T-helper 22 cell (primary cell): ENCODE results near the gene HNRNPR.
A peak's percentile ranks its signal among the peaks of the same experiment; 100 is the strongest.

Experiments
- DNase-seq: peaks from one replicate; pipeline ENCODE4 v3.0.0-alpha.2; 2020; ENCODE audit warnings: low read depth

HNRNPR gene

DNA sequence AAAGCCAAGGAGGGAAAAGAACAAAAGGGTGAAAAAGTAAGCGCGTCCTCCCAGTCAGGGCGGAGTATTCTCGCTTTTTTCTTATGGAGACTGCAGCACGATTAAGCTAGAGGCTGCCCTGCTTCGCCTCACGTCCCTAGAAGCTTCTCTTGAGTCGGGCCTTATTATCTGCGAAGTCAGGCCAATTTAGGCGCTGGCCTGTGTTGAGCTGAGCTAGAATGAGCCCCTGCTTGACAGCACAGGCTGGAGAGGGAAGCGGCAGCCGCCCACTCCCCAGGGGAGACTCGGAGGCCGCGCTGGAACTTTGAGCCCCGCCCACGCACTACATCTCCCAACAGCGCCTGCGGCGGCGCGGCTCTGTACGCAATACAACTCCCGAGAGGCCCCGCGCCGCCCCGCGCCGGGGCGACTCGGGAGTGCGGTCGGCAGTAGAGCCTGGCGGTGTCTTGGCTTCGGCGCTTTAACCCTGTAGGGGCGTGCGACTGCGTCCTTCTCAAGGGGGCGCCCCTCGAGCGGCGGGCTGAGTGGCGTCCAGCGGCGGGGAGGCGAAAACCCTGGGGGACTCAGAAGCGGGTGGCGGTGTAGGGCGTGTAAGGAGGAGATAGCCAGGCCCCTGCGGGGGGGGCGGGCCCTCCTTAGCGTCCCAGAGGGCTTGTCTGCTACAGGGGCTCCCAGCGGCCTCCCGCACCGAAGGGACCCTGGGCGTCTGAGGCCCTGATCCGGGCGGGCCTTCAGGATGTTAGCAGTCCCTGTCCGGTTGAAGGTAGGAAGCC, 24.7 kb upstream of the HNRNPR start:
- DNase-seq = peak; percentile 75

GRCh38 chr1:23367791-23368561, 23.9 kb upstream of the HNRNPR start:
- peak; percentile 98 for DNase-seq

- no peak for DNase-seq
Measured at GRCh38 chr1:23367451-23367790, 23.3 kb upstream of the HNRNPR start.

DNA sequence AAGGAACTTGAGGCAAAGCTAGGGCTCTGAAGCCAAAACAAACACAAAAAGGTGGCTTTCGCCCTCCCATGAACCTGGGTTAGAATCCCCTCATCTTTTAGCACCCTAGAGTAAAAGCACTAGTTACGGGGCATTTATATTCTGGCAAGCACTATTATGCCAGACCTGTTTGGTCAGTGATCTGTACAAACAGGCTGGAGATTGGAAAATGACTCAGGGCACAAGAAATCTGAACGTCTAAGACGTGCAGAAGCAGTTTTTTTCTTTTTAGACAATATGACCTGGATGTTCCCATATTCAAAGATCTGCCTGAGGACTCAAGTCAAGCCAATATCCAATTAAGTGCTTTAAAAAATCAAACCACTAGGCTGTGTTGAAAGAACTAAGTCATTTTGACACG, 22.5 kb upstream of the HNRNPR start:
- DNase-seq = no peak

GRCh38 chr1:23366146-23366545, 22.1 kb upstream of the HNRNPR start:
- no peak for DNase-seq

DNA sequence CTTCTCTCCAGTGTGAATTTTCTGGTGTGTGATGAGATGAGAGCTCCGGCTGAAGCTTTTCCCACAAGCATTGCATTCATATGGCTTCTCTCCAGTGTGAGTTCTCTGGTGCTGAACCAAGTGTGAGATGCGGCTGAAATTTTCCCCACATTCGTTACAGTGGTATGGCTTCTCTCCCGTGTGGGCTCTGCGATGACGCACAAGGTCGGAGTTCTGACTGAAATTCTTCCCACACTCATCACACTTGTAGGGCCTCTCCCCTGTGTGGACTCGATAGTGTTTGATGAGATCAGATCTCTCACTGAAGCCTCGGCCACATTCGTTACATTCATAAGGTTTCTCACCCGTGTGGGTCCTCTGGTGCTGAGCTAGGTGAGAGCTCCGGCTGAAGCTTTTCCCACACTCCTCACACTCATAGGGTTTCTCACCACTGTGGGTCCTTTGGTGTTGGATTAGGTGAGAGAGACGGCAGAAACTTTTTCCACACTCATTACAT, 18.2 kb upstream of the HNRNPR start:
- no peak for DNase-seq

- DNase-seq = no peak
Measured at GRCh38 chr1:23358310-23358875, 14.3 kb upstream of the HNRNPR start.

DNA sequence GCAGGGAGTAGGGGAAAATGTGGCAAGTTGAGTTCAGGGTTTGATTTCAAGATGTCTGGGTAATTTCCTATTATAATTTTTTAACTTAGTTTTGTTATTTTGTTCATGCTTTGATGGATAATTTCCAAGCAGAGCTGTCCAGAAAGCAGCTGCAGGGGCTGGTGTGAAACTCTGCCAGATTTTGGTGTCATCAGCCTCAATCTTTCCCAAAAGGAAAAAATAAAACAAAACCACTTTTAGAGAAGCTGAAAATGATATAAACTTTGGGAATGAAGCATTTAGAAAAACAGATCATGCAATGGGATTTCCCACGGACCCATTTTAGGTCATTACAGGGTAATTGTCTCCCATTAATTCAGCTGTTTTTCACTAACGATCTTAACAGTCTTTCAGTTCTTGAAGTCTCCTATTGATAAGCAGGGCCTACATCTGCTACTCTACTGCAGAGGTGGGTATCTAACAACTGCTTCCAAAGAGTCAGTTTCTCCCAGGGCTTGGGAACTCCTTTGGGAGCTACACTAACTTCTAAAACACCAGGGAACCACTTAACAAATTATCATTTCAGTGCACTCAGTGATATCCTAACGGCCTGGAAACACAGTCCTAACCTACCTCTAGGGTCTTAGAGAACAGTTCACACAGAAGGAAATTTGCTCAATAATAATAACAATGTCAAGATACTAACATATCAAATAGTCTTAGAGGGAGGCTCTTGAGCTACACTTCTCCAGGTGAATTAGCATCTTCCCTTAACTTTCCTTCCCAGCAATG, 13.2 kb upstream of the HNRNPR start:
- DNase-seq = no peak

DNA sequence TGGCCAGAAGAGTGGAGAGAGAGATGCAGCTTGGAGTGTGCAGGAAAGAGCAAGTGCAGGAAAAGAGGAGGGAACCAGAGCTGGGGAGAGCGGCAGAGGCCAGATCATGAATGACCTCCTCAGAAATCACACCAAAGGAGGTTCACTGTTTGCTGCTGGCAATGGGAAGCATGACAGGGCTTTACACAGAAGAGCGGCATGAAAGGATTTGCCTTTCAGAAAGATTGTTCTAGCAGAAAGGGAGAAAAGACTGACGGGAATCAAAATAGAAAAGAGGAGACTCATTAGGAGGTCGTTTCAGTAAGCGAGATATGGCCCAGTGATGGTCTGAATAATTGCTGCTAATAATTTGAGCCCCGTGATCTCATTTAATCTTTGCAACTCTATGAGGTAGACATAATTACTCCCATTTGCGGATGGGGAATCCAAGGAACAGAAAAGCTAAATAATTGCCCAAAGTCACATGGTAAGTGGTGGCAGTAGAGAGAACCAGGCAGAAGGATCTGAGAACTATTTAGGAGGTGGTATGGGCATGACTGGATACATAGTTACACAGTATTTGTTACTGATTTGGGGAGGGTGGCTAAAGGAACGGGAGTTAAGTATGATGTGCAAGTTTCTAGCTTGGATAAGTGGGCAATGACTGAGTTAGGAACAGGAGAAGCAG, 12.5 kb upstream of the HNRNPR start:
- DNase-seq = no peak

DNA sequence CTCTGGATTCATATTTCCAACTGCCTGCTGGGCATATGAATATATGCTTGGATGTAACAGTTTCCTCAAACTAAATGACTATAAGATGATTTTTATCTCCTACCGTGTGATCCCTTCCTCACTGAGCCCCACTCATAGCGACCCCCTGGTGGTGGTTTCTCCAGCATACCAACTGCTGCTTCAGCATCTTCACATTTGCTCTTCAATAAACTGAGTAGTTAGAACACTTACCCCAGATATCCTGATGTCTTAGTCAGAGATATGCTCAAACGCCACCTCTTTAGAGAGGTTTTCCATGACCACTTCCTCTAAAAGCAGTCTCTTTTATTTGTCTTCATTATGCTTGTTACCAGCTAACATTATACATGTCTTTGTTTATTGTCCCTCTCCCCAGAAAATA, 10.2 kb upstream of the HNRNPR start:
- DNase-seq = no peak

GRCh38 chr1:23352096-23352695, 8.1 kb upstream of the HNRNPR start:
- DNase-seq = no peak

- no peak for DNase-seq
Measured at GRCh38 chr1:23345920-23346319, 1.8 kb upstream of the HNRNPR start.

GRCh38 chr1:23344987-23345472, 946 bp upstream of the HNRNPR start:
- no peak for DNase-seq

- DNase-seq = peak; percentile 7
Measured at GRCh38 chr1:23343221-23344110, 618 bp downstream of the HNRNPR start.

GRCh38 chr1:23341931-23342692, 2.0 kb downstream of the HNRNPR start:
- no peak for DNase-seq

DNA sequence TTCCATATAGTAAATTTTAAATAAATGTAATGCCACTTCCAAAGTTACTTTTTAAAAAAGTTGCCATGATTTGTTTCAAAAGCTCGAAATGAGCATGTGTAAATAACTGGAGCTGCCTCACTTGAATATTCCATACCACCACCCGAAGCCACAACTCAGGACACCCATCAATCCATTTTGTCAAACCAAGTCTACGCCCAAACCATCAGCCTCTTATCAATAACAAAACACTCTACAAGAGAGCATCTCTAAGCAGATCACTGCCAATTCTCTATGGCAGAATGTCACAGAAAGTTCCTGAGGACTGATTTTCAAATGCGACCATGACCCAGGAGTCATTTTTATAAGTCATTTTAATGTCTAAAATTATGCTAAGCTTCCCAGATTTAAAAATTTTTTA, 4.5 kb downstream of the HNRNPR start:
- DNase-seq = no peak

DNA sequence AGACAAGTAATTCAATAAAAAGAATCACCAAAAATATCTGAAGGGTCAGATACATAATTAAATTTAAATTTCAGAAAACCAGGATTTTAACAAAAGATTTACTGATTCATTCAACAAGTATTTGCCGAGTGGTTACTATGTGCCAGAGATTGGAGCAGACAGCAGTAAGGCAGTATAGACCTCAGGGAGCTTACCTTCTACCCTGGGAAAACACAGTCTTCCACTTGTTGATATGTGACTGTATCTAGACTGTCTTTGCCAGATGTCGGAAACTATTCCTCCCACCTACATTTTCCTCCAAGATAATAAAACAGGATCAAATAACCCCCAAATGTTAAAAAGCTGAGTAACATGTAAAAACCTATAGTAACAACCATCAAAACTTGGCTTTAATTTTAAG, 6.2 kb downstream of the HNRNPR start:
- no peak for DNase-seq

DNA sequence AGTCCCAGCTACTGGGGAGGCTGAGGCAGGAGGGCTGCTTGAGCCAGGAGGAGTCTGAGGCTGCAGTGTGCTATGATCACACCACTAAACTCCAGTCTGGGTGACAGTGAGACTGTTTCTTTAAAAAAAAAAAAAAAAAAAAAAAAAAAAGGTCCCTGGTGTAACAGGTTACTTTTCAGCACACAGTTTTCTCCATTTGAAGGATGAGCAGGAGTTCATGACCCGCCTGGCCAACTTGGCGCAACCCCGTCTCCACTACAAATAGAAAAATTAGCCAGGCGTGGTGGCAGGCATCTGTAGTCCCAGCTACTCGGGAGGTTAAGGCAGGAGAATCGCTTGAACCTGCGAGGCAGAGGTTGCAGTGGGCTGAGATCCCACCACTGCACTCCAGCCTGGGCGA, 12.4 kb downstream of the HNRNPR start:
- no peak for DNase-seq

DNA sequence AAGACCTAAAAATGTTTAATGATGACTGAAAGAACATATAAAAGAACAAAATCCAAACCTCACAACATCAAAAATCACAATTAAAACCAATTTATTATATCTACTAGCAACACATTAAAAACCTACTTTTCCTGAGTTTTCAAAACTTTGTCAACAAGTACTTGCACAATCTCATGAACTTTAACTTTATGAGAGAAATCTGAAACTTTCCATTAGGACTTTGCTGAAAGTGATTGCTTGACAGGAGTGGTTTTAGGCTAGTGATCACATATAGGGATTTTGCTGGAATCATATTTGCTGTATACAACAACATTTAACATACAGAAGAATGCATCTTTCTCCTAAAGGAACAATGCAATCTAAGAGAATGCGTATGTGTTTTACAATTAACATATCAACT, 13.2 kb downstream of the HNRNPR start:
- no peak for DNase-seq
